Measurements from ENCODE around the gene RTL5.

RTL5 gene

DNA sequence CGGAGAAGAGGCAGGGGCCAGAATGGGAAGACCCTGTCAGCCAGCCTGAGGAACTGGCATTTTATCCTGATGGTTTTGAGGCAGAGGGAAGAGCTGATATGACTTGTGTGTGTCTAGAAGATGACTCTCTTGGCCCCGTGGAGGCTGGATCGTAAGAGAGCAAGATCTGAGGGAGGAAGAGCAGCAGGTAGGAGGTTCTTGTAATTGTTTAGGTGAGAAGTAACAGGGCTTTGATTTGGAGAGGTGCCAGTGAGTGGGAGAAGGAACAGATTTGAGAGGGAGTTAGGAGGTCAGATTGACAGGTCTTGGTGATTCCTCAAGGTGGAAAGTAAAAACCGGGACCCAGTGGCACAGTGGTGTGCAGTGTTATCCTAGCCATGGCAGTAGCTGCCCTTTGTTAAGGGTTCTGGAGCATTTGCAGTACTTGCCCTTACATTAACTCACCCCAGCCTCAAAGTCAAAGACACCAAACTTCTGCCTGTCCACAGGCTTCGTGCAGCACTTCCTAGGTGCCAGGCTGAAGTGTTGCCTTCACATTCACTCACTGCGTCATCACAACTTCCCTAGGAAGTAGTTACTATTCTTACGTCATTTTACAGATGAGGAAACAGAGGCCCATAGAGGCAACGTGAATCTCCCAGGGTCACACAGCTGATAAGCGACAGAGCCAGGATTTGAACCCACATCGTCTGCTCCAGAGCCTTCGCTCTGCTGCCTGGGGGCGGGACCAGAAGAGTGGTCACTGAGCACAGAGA is 23.7 kb downstream of the RTL5 start:
- DNase-seq, result no peak

GRCh38 chrX:72107320-72107719 is 24.4 kb downstream of the RTL5 start:
- DNase-seq, result peak; percentile 21

DNA sequence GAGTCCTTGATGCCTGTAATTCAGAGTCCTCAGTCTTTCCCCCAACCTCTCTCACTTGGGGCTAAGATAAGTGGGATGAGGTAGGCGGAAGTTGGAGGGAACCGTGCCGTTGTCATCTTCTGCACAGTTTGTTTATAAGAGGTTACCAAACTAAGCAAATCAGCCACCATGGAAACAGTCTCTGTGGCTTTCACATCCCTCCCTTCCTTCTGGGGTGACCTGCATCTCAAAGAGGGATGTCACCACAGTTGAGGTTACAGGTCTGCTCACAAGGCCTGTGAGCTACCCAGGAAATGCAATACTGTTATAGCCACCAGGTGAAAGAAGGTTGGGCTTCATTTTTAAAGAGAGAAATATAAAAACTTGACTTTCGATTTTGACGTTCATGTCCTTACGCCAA is 26.3 kb downstream of the RTL5 start:
- no peak for DNase-seq

DNA sequence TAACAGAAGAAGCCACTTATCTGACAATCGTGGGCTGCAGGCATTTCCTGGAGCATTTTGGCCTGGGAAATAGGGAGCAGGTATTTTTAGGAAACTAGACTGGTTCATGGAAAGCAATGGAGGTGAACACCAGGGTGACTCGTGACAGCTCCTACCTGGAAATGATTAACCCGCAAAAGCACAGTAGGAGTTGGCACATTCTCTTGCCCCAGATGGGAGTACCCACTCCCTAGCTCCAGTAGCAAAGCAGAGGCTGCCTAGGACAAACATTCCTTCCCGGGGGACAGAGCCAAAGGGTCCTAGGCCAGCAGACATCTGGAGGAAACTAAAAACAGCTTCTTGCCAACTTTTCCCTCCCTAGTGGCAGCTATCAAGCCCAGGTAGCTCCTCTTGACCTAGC is 29.0 kb downstream of the RTL5 start:
- DNase-seq, result no peak

DNA sequence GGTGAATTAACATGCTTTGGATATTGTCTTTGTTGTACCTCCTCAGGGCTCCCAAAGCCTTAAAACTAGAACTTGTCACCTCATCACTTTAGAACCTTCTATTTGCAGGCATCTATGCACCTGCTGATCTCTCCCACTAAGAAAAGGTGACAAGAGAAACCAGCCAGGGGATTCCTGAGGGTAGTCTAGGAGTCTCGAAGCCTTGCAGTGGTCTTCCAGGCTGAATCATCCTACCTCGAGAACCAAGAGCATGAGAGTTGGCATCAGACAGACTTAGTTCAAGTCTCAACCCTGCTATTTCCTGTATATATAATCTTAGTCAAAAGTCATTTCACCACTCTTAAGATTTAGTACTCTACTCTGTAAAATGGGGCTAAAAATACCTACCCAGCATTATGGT is 29.6 kb downstream of the RTL5 start:
- DNase-seq, result no peak

GRCh38 chrX:72101597-72102037 is 30.1 kb downstream of the RTL5 start:
- DNase-seq, result no peak

DNA sequence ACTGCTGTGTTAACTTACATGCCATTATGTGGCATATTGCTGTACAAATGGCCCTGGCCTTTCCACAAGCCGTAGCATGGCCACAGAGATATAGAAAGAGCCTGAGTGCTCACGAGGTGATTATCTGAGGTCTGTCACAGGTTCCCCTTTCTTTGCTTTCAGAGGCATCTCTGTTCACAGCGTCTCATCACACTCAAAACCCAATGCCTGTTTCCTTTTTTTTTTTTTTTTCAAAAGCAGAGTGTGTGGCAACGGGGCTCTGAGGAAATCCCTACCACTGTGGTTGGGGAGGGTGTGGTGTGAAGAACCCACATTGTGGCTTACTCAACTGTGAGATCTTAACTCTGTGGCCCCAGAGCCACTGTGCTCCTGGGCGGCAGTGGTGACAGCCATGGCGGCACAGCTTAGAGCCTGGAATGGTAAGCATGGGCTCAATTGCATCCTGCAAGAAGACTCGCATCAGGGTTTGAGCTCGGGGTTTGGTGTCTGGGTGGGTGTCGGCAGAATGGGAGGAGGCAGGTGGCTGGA is 30.8 kb downstream of the RTL5 start:
- DNase-seq, result no peak

GRCh38 chrX:72100051-72100755 is 31.5 kb downstream of the RTL5 start:
- DNase-seq, result no peak

DNA sequence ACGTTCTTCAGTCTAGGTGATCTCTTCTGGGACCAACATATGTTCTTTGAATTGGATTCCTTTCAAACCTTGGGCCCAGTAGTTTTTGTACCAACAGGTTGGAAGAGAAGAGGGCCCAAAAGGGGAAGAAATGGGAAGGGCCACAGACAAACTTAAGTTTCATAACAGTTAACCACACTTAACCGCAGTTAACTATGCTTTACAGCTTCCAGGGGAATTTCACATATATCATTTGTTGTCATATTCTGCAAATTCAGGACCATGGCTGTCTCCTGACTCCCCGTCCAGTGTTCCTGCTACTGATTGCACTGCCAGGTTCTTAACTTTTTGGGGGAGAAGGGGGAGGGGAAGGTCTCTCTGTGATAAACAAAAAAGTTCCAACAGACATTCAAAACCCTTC is 34.6 kb downstream of the RTL5 start:
- no peak for DNase-seq

- no peak for DNase-seq
These were observed 36.3 kb downstream of the RTL5 start for GRCh38 chrX:72095370-72095769.

- DNase-seq, result no peak
These were observed 36.8 kb downstream of the RTL5 start for GRCh38 chrX:72094894-72095293.

- no peak for DNase-seq
These were observed 42.5 kb downstream of the RTL5 start for GRCh38 chrX:72089254-72089653.

DNA sequence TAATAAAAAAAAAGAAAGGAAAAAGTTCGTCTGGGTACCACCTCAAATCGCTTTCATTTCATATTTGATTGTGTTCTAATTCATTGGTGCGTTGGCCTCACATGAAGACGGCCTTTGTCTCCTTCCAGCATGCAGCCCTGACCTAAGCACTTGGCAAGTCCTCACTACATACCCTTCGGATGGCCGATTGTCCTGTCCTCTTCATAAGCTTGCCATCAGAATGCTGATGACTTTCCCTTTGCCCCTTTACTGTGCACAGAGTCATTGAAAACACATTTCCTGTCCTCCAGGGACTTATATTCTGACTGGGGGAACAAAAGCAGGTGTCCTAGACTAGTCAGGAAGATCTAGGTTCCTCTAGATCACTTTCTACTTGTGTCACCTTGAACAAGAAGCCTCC is 43.0 kb downstream of the RTL5 start:
- DNase-seq, result no peak

- DNase-seq, result no peak
These were observed 44.7 kb downstream of the RTL5 start for GRCh38 chrX:72086995-72087394.

GRCh38 chrX:72084114-72084513 is 47.6 kb downstream of the RTL5 start:
- no peak for DNase-seq

DNA sequence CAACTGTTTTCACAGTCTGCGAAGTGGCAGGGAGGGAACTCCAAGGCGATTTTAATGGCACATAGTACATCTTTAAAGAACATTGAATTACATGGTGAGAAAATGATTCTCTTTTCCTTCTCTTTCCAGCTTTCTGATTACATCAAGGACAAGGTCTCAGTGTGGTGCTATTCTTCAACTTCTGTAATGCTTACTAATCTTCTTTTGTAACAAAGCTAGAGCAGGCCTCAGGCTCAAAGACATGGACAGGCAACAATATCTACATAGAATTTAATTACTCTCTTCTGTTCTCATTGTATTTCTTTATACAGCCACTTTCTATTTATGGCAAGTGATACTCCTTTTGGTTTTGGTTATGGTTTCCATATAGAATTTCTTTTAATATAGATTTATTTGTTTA is 48.4 kb downstream of the RTL5 start:
- DNase-seq, result no peak

DNA sequence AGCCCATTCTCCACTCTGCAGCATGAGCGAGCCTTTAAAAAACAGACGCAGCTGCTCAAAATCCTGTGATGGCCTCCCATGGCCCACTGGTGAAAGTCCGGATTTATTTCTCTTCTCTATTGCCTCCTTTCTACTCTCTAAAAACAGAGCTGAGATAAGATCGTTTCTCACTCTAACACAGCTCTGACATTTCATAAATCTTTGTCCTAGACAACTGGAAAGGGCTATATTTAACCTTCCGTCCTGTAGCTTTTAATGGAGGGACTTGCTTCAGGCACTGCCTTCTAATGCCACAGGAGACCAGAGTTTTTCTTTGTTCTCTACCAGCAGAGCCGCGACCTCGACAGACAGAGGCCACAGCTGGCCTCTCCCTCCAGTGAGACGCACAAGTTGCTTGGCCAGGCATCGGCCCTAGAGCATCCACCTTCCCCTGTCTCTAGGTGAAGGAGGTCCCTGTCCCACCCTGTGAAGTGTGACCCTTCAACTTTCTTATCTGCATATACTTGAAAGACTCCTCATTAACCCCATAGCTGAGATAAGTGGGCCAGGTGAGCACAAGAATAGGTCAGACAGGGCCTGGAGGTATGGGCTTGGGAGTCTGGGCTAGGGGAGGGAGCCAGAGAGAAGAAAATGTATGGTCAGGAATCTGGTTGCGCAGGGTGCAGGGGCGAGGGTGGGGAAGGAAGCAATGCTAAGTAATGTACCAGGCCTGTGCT is 50.0 kb downstream of the RTL5 start:
- no peak for DNase-seq

DNA sequence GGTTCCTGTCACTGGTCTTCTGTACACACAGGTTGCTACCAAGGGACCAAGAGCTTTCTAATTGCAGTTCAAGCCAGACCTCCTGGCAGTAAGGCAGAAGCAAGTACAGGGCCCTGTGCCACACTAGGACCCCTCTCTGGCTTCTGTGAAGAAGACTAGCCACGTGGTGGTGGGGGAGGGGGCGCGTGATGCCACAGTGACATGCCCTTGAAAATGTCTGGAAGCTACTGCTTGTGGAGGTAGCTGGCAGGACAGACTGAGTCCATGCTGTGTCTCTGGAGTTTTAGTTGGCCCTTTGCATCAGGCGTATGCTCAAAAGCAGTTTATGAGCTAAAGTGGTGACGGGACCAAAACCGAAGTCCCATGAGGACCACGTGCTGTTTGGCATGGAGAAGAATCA is 50.9 kb downstream of the RTL5 start:
- no peak for DNase-seq

DNA sequence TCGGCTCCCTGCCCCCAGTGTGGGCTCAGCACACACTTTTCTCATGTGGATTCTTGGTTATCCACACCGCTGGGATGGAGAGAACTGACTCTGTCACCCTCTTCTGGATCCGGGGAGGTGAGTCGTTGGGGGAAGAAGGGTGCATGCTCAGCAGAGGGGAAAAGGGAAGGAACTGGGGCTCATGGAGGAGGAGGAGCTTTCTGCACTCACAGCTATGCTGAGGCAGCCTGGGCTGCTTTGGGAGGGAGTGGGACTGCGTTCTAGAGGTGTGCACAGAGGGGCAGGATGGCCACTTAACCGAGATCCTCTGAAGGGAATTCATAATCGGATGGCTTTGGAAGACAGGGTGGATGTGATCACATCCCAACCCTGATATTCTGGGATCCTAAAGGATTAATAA is 51.6 kb downstream of the RTL5 start:
- no peak for DNase-seq

GRCh38 chrX:72079607-72080006 is 52.1 kb downstream of the RTL5 start:
- DNase-seq, result no peak

DNA sequence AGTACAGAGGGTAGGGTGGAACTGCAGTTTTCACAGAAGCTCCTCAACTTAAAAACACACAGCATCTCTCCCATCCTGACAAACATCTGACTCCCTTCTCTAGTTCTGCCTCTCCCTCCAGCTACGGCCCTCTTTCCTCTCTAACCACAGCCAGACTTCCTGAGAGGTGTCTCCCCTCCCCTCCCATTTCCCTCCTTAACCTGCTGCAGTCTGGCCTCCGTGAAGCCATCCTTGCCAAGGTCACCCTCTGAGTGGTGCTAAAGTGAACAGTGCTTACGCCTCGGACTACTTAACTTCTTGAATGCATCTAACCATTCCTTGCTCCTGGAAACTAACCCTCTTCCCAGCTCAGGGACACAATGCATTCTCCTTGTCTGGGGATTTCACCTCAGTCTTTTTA is 53.3 kb downstream of the RTL5 start:
- DNase-seq, result no peak

Data from fibroblast of skin of abdomen (primary cell).